H9 (cell line): ENCODE measurements around the gene OBP2B. TPM values are rescaled to one million over a fixed set of nuclear protein-coding genes. Genes with fewer than 3 reads are reported as not detected.

Experiments
- DNase-seq: peaks from one replicate; pipeline ENCODE4 v3.0.0-alpha.2; 2017
- H2AFZ ChIP-seq: one replicate; pipeline ENCODE4 v1.6.1; 2013; ENCODE audit warnings: mild to moderate bottlenecking, low read length, control low read depth, moderate library complexity
- H2AK5ac ChIP-seq: 2 replicates; pipeline ENCODE4 v1.6.1; 2013; ENCODE audit warnings: low read length, control low read depth, mixed read lengths; ENCODE audit not compliant: insufficient read length
- H2BK120ac ChIP-seq: one replicate; pipeline ENCODE4 v1.6.1; 2013; ENCODE audit warnings: low read depth, mild to moderate bottlenecking, low read length, control low read depth, inconsistent platforms; ENCODE audit not compliant: poor library complexity, severe bottlenecking
- H2BK12ac ChIP-seq: 2 replicates; pipeline ENCODE4 v1.6.1; 2013; ENCODE audit warnings: low read length, control low read depth, mixed read lengths, low read depth; ENCODE audit not compliant: insufficient read length
- H2BK15ac ChIP-seq: 2 replicates; pipeline ENCODE4 v1.6.1; 2013; ENCODE audit warnings: low read depth, low read length, control low read depth
- H2BK20ac ChIP-seq: one replicate; pipeline ENCODE4 v1.6.1; 2013; ENCODE audit warnings: low read depth, mild to moderate bottlenecking, low read length, control low read depth, inconsistent platforms; ENCODE audit not compliant: poor library complexity, severe bottlenecking
- H2BK5ac ChIP-seq: 2 replicates; pipeline ENCODE4 v1.6.1; 2013; ENCODE audit warnings: low read length, control low read depth, mixed read lengths; ENCODE audit not compliant: insufficient read length
- H3K14ac ChIP-seq: 2 replicates; pipeline ENCODE4 v1.6.1; 2013; ENCODE audit warnings: low read length, control low read depth; ENCODE audit not compliant: insufficient read depth
- H3K18ac ChIP-seq: 2 replicates; pipeline ENCODE4 v1.6.1; 2013; ENCODE audit warnings: low read depth, mild to moderate bottlenecking, mixed read lengths, low read length, control low read depth; ENCODE audit not compliant: insufficient read length
- H3K23ac ChIP-seq: 2 replicates; pipeline ENCODE4 v1.6.1; 2013; ENCODE audit warnings: low read length, control low read depth, mixed read lengths, low read depth; ENCODE audit not compliant: insufficient read length
- H3K23me2 ChIP-seq: 2 replicates; pipeline ENCODE4 v1.6.1; 2013; ENCODE audit warnings: low read depth, mild to moderate bottlenecking, mixed read lengths, low read length, control low read depth; ENCODE audit not compliant: insufficient read length, poor library complexity, severe bottlenecking
- H3K27ac ChIP-seq: 2 replicates; pipeline ENCODE4 v1.5.1; 2013; ENCODE audit warnings: low read length, control low read depth, mixed read lengths, low read depth; ENCODE audit not compliant: insufficient read length
- H3K27me3 ChIP-seq: 2 replicates; pipeline ENCODE4 v1.6.1; 2013; ENCODE audit warnings: low read length, control low read depth, inconsistent platforms; ENCODE audit not compliant: insufficient read depth
- H3K4ac ChIP-seq: 2 replicates; pipeline ENCODE4 v1.6.1; 2013; ENCODE audit warnings: low read depth, mild to moderate bottlenecking, control low read depth, inconsistent platforms, low read length, moderate library complexity
- H3K4me1 ChIP-seq: 2 replicates; pipeline ENCODE4 v1.6.1; 2013; ENCODE audit warnings: low read length, control low read depth, inconsistent platforms; ENCODE audit not compliant: insufficient read depth
- H3K4me2 ChIP-seq: 2 replicates; pipeline ENCODE4 v1.6.1; 2013; ENCODE audit warnings: low read length, control low read depth, mixed read lengths; ENCODE audit not compliant: insufficient read length, insufficient read depth
- H3K56ac ChIP-seq: 2 replicates; pipeline ENCODE4 v1.6.1; 2013; ENCODE audit warnings: low read depth, mild to moderate bottlenecking, mixed read lengths, low read length, control low read depth; ENCODE audit not compliant: insufficient read length
- H3K79me1 ChIP-seq: 2 replicates; pipeline ENCODE4 v1.6.1; 2013; ENCODE audit warnings: low read depth, mild to moderate bottlenecking, moderate library complexity, low read length, control low read depth, inconsistent platforms; ENCODE audit not compliant: insufficient read depth, poor library complexity, severe bottlenecking
- H3K79me2 ChIP-seq: 2 replicates; pipeline ENCODE4 v1.6.1; 2013; ENCODE audit warnings: low read length, control low read depth, inconsistent platforms; ENCODE audit not compliant: insufficient read depth
- H3K9ac ChIP-seq: 2 replicates; pipeline ENCODE4 v1.6.1; 2013; ENCODE audit warnings: low read length, control low read depth, mixed read lengths; ENCODE audit not compliant: insufficient read length; ENCODE audit errors: extremely low read depth
- H3K9me3 ChIP-seq: one replicate; pipeline ENCODE4 v1.6.1; 2013; ENCODE audit warnings: low read depth, low read length, inconsistent platforms; ENCODE audit not compliant: control insufficient read depth
- H3T11ph ChIP-seq: one replicate; pipeline ENCODE4 v1.6.1; 2013; ENCODE audit warnings: mild to moderate bottlenecking, low read length, control low read depth, inconsistent platforms
- H4K20me1 ChIP-seq: one replicate; pipeline ENCODE4 v1.6.1; 2013; ENCODE audit not compliant: control insufficient read depth, insufficient read length, insufficient read depth
- H4K5ac ChIP-seq: 2 replicates; pipeline ENCODE4 v1.6.1; 2013; ENCODE audit warnings: low read depth, mild to moderate bottlenecking, mixed read lengths, low read length, control low read depth; ENCODE audit not compliant: insufficient read length
- H4K8ac ChIP-seq: replicated peaks from 2 replicates; pipeline ENCODE4 v1.6.1; 2013; ENCODE audit warnings: low read length, control low read depth, mixed read lengths, low read depth; ENCODE audit not compliant: insufficient read length
- H4K91ac ChIP-seq: 2 replicates; pipeline ENCODE4 v1.6.1; 2013; ENCODE audit warnings: low read depth, mild to moderate bottlenecking, moderate library complexity, mixed read lengths, low read length, control low read depth; ENCODE audit not compliant: insufficient read length
- H3K27ac Mint-ChIP-seq, 3 experiments: 2 replicates in 2 of 3; 3 replicates in 1 of 3; pipeline ENCODE4 v1.8.0; 2020 to 2021; ENCODE audit warnings: mixed read lengths in 3 of 3, mild to moderate bottlenecking in 1 of 3, moderate library complexity in 1 of 3
- H3K27me3 Mint-ChIP-seq: 2 replicates; pipeline ENCODE4 v1.8.0; 2021; ENCODE audit warnings: low read depth, mild to moderate bottlenecking, moderate library complexity, mixed read lengths
- H3K36me3 Mint-ChIP-seq, 3 experiments: 2 replicates in 2 of 3; 3 replicates in 1 of 3; pipeline ENCODE4 v1.8.0; 2020 to 2021; ENCODE audit warnings: low read depth in 3 of 3, mixed read lengths in 3 of 3; ENCODE audit not compliant: insufficient read depth in 1 of 3
- H3K4me1 Mint-ChIP-seq, 2 experiments: 2 replicates each; pipeline ENCODE4 v1.8.0; 2020; ENCODE audit warnings: mixed read lengths in 2 of 2
- H3K4me3 Mint-ChIP-seq, 2 experiments: 2 replicates in 1 of 2; 3 replicates in 1 of 2; pipeline ENCODE4 v1.8.0; 2020 to 2021; ENCODE audit warnings: mild to moderate bottlenecking in 2 of 2, mixed read lengths in 2 of 2, moderate library complexity in 1 of 2
- H3K9me3 Mint-ChIP-seq, 2 experiments: 2 replicates in 1 of 2; 3 replicates in 1 of 2; pipeline ENCODE4 v1.8.0; 2020; ENCODE audit warnings: mild to moderate bottlenecking in 2 of 2, mixed read lengths in 2 of 2, moderate library complexity in 1 of 2
- CTCF ChIP-seq: fragments of 200-600 bp; sonication (generic); conservative IDR thresholded peaks from 3 replicates; pipeline ENCODE4 v1.8.0; 2021; ENCODE audit warnings: antibody characterized with exemption, mild to moderate bottlenecking
- WGBS: extraction: QIAGEN DNeasy Blood & Tissue Kit; methylation state at CpG from one replicate; pipeline ENCODE4 v1.1.7; 2013; ENCODE audit warnings: missing lambda C conversion rate, low lambda C conversion rate, mixed read lengths; ENCODE audit not compliant: insufficient read length; ENCODE audit errors: extremely low coverage; 5-methylcytosine and 5-hydroxymethylcytosine counted together
- total RNA-seq: library from RNA; stranded (reverse); gene quantifications from 2 replicates; pipeline ENCODE4 v1.2.1, GENCODE V29; 2021

OBP2B gene
- total RNA-seq, 1 experiment from 2014 or later = not detected

GRCh38 chr9:133227242-133227860 is 18.3 kb upstream of the OBP2B start:
- no peak for TF ChIP-seq CTCF
- Histone ChIP-seq H2BK15ac (no peak overlapping the region), H2BK120ac (no peak overlapping the region), H3K4ac (no peak overlapping the region), H3K56ac (no peak overlapping the region), H2BK20ac (no peak overlapping the region), H3K79me1 (no peaks in the 10 kb centered on the region), H3K23ac (no peak overlapping the region), H2BK12ac (no peak overlapping the region), H2AFZ (no peak overlapping the region), H4K8ac (no peak overlapping the region), H3K27ac (no peak overlapping the region), H3K23me2 (no peaks in the 10 kb centered on the region), H4K20me1 (no peaks in the 10 kb centered on the region), H3K18ac (no peak overlapping the region), H2AK5ac (no peak overlapping the region), H3K4me2 (no peak overlapping the region), H3K14ac (no peak overlapping the region), H3T11ph (no peak overlapping the region), H3K9ac (no peak overlapping the region), H4K5ac (no peak overlapping the region), H3K9me3 (no peaks in the 10 kb centered on the region), H2BK5ac (no peak overlapping the region), H3K4me1 (no peaks in the 10 kb centered on the region), H4K91ac (no peak overlapping the region), H3K79me2 (no peaks in the 10 kb centered on the region), H3K27me3 (no peaks in the 10 kb centered on the region)
- H3K4me3 Mint-ChIP-seq = no peak overlapping the region
- H3K4me1 Mint-ChIP-seq = peaks cover 0 to 8% of the 10 kb centered on the region in 2 experiments; a peak in 2 of 4 replicates
- H3K27ac Mint-ChIP-seq = peak overlapping the region in 1 of 3 experiments; percentile 87; a peak in 1 of 7 replicates
- H3K36me3 Mint-ChIP-seq = no peaks in the 10 kb centered on the region
- WGBS = no CpG with 5 or more reads among the region's 11 CpGs
- peak; percentile 25 for DNase-seq
- H3K27me3 Mint-ChIP-seq = peaks cover 68% of the 10 kb centered on the region
- peaks cover 5 to 8% of the 10 kb centered on the region in 2 experiments; a peak in 4 of 5 replicates for H3K9me3 Mint-ChIP-seq
